ENCODE data around the gene HK1.
"Not testable (repeated sequence)": the region's sequence is repeated elsewhere in the genome, so short reads cannot be mapped to it uniquely, and the experiment has no call there.

Gene HK1

GRCh38 chr10:69241575-69241974 lies 36.7 kb upstream of the HK1 start:
- Histone ChIP-seq H3K9me3 (ENCODE audit: control insufficient read depth, low read length) (no peaks in the 10 kb centered on the region), H3K36me3 (ENCODE audit: control insufficient read depth, insufficient read depth, low read length) (peaks cover 5% of the 10 kb centered on the region), H3K4me3 (ENCODE audit: insufficient read depth, low read depth, low read length, poor library complexity, severe bottlenecking) (no peak overlapping the region), H3K27ac (ENCODE audit: insufficient read depth, low read length, poor library complexity, severe bottlenecking) (no peak overlapping the region), H3K27me3 (replicated peaks; ENCODE audit: control insufficient read depth, insufficient read depth, low read length, poor library complexity, severe bottlenecking) (no peaks in the 10 kb centered on the region), H3K4me1 (ENCODE audit: control insufficient read depth, insufficient read depth, low read length, poor library complexity, severe bottlenecking) (peaks cover 4% of the 10 kb centered on the region)
- no peak for DNase-seq

GRCh38 chr10:69242040-69242851 lies 36.0 kb upstream of the HK1 start:
- H3K36me3 ChIP-seq (ENCODE audit: control insufficient read depth, insufficient read depth, low read length) = peaks cover 7% of the 10 kb centered on the region
- H3K9me3 ChIP-seq (ENCODE audit: control insufficient read depth, low read length) = no peaks in the 10 kb centered on the region
- H3K4me1 ChIP-seq (ENCODE audit: control insufficient read depth, insufficient read depth, low read length, poor library complexity, severe bottlenecking) = peaks cover 4% of the 10 kb centered on the region
- DNase-seq = no peak
- no peak overlapping the region for H3K4me3 ChIP-seq (ENCODE audit: insufficient read depth, low read depth, low read length, poor library complexity, severe bottlenecking)
- H3K27ac ChIP-seq (ENCODE audit: insufficient read depth, low read length, poor library complexity, severe bottlenecking) = no peak overlapping the region
- no peaks in the 10 kb centered on the region for H3K27me3 ChIP-seq (replicated peaks; ENCODE audit: control insufficient read depth, insufficient read depth, low read length, poor library complexity, severe bottlenecking)

GRCh38 chr10:69242852-69243212 lies 35.5 kb upstream of the HK1 start:
- DNase-seq = no peak
- Histone ChIP-seq H3K27ac (ENCODE audit: insufficient read depth, low read length, poor library complexity, severe bottlenecking) (no peak overlapping the region), H3K36me3 (ENCODE audit: control insufficient read depth, insufficient read depth, low read length) (peaks cover 12% of the 10 kb centered on the region), H3K27me3 (replicated peaks; ENCODE audit: control insufficient read depth, insufficient read depth, low read length, poor library complexity, severe bottlenecking) (no peaks in the 10 kb centered on the region), H3K9me3 (ENCODE audit: control insufficient read depth, low read length) (no peaks in the 10 kb centered on the region), H3K4me1 (ENCODE audit: control insufficient read depth, insufficient read depth, low read length, poor library complexity, severe bottlenecking) (peaks cover under 1% of the 10 kb centered on the region), H3K4me3 (ENCODE audit: insufficient read depth, low read depth, low read length, poor library complexity, severe bottlenecking) (no peak overlapping the region)

GRCh38 chr10:69243817-69244216 lies 34.5 kb upstream of the HK1 start:
- Histone ChIP-seq H3K27me3 (replicated peaks; ENCODE audit: control insufficient read depth, insufficient read depth, low read length, poor library complexity, severe bottlenecking) (no peaks in the 10 kb centered on the region), H3K36me3 (ENCODE audit: control insufficient read depth, insufficient read depth, low read length) (peaks cover 13% of the 10 kb centered on the region), H3K4me1 (ENCODE audit: control insufficient read depth, insufficient read depth, low read length, poor library complexity, severe bottlenecking) (no peaks in the 10 kb centered on the region), H3K4me3 (ENCODE audit: insufficient read depth, low read depth, low read length, poor library complexity, severe bottlenecking) (no peak overlapping the region), H3K9me3 (ENCODE audit: control insufficient read depth, low read length) (no peaks in the 10 kb centered on the region), H3K27ac (ENCODE audit: insufficient read depth, low read length, poor library complexity, severe bottlenecking) (no peak overlapping the region)
- DNase-seq = no peak

GRCh38 chr10:69246036-69246435 lies 32.3 kb upstream of the HK1 start:
- DNase-seq = no peak
- no peak overlapping the region for H3K27ac ChIP-seq (ENCODE audit: insufficient read depth, low read length, poor library complexity, severe bottlenecking)
- H3K4me3 ChIP-seq (ENCODE audit: insufficient read depth, low read depth, low read length, poor library complexity, severe bottlenecking) = no peak overlapping the region
- no peaks in the 10 kb centered on the region for H3K9me3 ChIP-seq (ENCODE audit: control insufficient read depth, low read length)
- H3K4me1 ChIP-seq (ENCODE audit: control insufficient read depth, insufficient read depth, low read length, poor library complexity, severe bottlenecking) = no peaks in the 10 kb centered on the region
- no peaks in the 10 kb centered on the region for H3K27me3 ChIP-seq (replicated peaks; ENCODE audit: control insufficient read depth, insufficient read depth, low read length, poor library complexity, severe bottlenecking)
- H3K36me3 ChIP-seq (ENCODE audit: control insufficient read depth, insufficient read depth, low read length) = peaks cover 13% of the 10 kb centered on the region

DNA sequence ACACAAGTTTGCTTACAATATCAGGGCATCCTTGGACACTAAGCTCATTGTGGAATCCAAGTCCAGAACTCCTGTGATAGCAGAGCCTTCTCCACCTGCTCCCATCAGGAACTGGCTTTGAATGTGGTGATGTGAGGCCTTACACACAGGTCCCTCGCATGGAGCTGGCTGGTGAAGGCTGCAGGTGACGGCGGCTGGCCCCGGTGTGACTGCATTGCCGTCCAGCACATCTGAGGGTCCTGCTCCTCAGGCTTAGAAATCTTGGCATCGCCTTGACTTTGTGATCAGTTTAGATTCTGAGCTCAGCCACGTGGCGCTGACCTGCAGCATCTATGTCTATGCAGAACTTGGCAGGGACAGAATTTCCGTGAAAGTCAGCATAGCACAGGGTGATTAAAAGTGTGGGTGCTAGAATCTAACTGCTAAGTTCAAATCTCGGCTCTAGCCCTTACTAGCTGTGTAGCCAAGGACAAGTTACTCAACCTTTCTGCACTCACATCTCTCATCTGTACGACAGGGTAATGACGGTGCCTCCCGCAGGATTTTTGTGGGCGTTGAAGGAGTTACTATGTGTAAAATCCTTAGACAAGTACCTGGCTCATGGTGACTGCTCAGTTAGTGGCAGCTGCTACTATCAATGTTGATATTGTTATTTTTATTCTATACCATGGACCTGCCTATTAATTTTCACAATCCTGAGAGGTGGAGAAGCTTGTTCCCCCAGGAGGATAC lies 31.5 kb upstream of the HK1 start:
- no peaks in the 10 kb centered on the region for H3K27me3 ChIP-seq (replicated peaks; ENCODE audit: control insufficient read depth, insufficient read depth, low read length, poor library complexity, severe bottlenecking)
- peaks cover 12% of the 10 kb centered on the region for H3K36me3 ChIP-seq (ENCODE audit: control insufficient read depth, insufficient read depth, low read length)
- H3K4me1 ChIP-seq (ENCODE audit: control insufficient read depth, insufficient read depth, low read length, poor library complexity, severe bottlenecking) = no peaks in the 10 kb centered on the region
- H3K27ac ChIP-seq (ENCODE audit: insufficient read depth, low read length, poor library complexity, severe bottlenecking) = no peak overlapping the region
- no peak for DNase-seq
- no peak overlapping the region for H3K4me3 ChIP-seq (ENCODE audit: insufficient read depth, low read depth, low read length, poor library complexity, severe bottlenecking)
- H3K9me3 ChIP-seq (ENCODE audit: control insufficient read depth, low read length) = no peaks in the 10 kb centered on the region

GRCh38 chr10:69247313-69247710 lies 31.0 kb upstream of the HK1 start:
- Histone ChIP-seq H3K36me3 (ENCODE audit: control insufficient read depth, insufficient read depth, low read length) (peaks cover 8% of the 10 kb centered on the region), H3K27ac (ENCODE audit: insufficient read depth, low read length, poor library complexity, severe bottlenecking) (no peak overlapping the region), H3K27me3 (replicated peaks; ENCODE audit: control insufficient read depth, insufficient read depth, low read length, poor library complexity, severe bottlenecking) (no peaks in the 10 kb centered on the region), H3K4me3 (ENCODE audit: insufficient read depth, low read depth, low read length, poor library complexity, severe bottlenecking) (no peak overlapping the region), H3K9me3 (ENCODE audit: control insufficient read depth, low read length) (no peaks in the 10 kb centered on the region), H3K4me1 (ENCODE audit: control insufficient read depth, insufficient read depth, low read length, poor library complexity, severe bottlenecking) (no peaks in the 10 kb centered on the region)
- no peak for DNase-seq

- Histone ChIP-seq H3K27me3 (replicated peaks; ENCODE audit: control insufficient read depth, insufficient read depth, low read length, poor library complexity, severe bottlenecking) (no peaks in the 10 kb centered on the region), H3K27ac (ENCODE audit: insufficient read depth, low read length, poor library complexity, severe bottlenecking) (no peak overlapping the region), H3K9me3 (ENCODE audit: control insufficient read depth, low read length) (no peaks in the 10 kb centered on the region), H3K4me1 (ENCODE audit: control insufficient read depth, insufficient read depth, low read length, poor library complexity, severe bottlenecking) (no peaks in the 10 kb centered on the region), H3K4me3 (ENCODE audit: insufficient read depth, low read depth, low read length, poor library complexity, severe bottlenecking) (no peak overlapping the region), H3K36me3 (ENCODE audit: control insufficient read depth, insufficient read depth, low read length) (peaks cover 8% of the 10 kb centered on the region)
- DNase-seq = no peak
Observed at GRCh38 chr10:69248117-69248730, 30.1 kb upstream of the HK1 start.

DNA sequence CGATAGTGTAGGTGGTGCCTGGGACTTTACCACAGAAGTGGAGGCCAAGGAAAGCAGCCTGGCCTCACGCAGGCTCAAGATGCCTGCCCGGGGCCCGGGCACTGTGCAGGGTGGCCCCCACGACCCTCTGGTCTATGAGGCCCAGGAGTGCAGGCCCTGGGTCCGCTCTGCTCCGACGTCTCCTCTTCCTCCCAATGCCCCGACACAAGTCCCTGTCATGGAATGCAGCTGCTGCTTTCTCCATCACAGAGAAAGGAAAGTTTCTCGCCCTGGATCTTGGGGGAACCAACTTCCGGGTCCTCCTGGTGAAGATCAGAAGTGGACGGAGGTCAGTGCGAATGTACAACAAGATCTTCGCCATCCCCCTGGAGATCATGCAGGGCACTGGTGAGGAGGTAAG lies 28.3 kb upstream of the HK1 start:
- DNase-seq = no peak
- Histone ChIP-seq H3K27ac (ENCODE audit: insufficient read depth, low read length, poor library complexity, severe bottlenecking) (no peak overlapping the region), H3K9me3 (ENCODE audit: control insufficient read depth, low read length) (no peaks in the 10 kb centered on the region), H3K27me3 (replicated peaks; ENCODE audit: control insufficient read depth, insufficient read depth, low read length, poor library complexity, severe bottlenecking) (no peaks in the 10 kb centered on the region), H3K4me3 (ENCODE audit: insufficient read depth, low read depth, low read length, poor library complexity, severe bottlenecking) (no peak overlapping the region), H3K4me1 (ENCODE audit: control insufficient read depth, insufficient read depth, low read length, poor library complexity, severe bottlenecking) (no peaks in the 10 kb centered on the region), H3K36me3 (ENCODE audit: control insufficient read depth, insufficient read depth, low read length) (peaks cover 8% of the 10 kb centered on the region)

GRCh38 chr10:69251417-69251816 lies 26.9 kb upstream of the HK1 start:
- not testable (repeated sequence) for H3K36me3 ChIP-seq (ENCODE audit: control insufficient read depth, insufficient read depth, low read length); H3K4me1 ChIP-seq (ENCODE audit: control insufficient read depth, insufficient read depth, low read length, poor library complexity, severe bottlenecking); H3K4me3 ChIP-seq (ENCODE audit: insufficient read depth, low read depth, low read length, poor library complexity, severe bottlenecking); H3K27ac ChIP-seq (ENCODE audit: insufficient read depth, low read length, poor library complexity, severe bottlenecking); DNase-seq; H3K9me3 ChIP-seq (ENCODE audit: control insufficient read depth, low read length); H3K27me3 ChIP-seq (replicated peaks; ENCODE audit: control insufficient read depth, insufficient read depth, low read length, poor library complexity, severe bottlenecking)

All from effector memory CD4-positive, alpha-beta T cell (primary cell).